Liver (tissue), 3 donors: ENCODE measurements around the gene LILRB3.
"Not testable (repeated sequence)": the region's sequence is repeated elsewhere in the genome, so short reads cannot be mapped to it uniquely, and the experiment has no call there.

Experiments used
- CTCF ChIP-seq: fragments of 150-350 bp; IDR thresholded peaks from 2 replicates; pipeline ENCODE4 v1.5.1; 2017; ENCODE audit warnings: improper control_type of control experiment, low read depth, low read length; ENCODE audit not compliant: missing input control
- EGR1 ChIP-seq, 2 donors: IDR thresholded peaks; 2 replicates each; pipeline ENCODE4 v1.6.1; 2016 to 2018; ENCODE audit warnings: antibody characterized with exemption in 2 of 2, low read depth in 2 of 2
- TAF1 ChIP-seq: conservative IDR thresholded peaks from 2 replicates; pipeline ENCODE4 v1.6.1; 2016; ENCODE audit warnings: antibody characterized with exemption, mild to moderate bottlenecking
- donor health status: healthy.
- donor health status: healthy.

GRCh38 chr19:54271587-54271986, 48.8 kb upstream of the LILRB3 start:
- not testable (repeated sequence) for TF ChIP-seq CTCF; EGR1 (IDR thresholded peaks at IDR 0.05; ENCODE audit: low read depth in 2 of 2); TAF1
